ENCODE measurements around the gene CENPB.
A peak's percentile ranks its signal among the peaks of the same experiment; 100 is the strongest.

Gene CENPB

DNA sequence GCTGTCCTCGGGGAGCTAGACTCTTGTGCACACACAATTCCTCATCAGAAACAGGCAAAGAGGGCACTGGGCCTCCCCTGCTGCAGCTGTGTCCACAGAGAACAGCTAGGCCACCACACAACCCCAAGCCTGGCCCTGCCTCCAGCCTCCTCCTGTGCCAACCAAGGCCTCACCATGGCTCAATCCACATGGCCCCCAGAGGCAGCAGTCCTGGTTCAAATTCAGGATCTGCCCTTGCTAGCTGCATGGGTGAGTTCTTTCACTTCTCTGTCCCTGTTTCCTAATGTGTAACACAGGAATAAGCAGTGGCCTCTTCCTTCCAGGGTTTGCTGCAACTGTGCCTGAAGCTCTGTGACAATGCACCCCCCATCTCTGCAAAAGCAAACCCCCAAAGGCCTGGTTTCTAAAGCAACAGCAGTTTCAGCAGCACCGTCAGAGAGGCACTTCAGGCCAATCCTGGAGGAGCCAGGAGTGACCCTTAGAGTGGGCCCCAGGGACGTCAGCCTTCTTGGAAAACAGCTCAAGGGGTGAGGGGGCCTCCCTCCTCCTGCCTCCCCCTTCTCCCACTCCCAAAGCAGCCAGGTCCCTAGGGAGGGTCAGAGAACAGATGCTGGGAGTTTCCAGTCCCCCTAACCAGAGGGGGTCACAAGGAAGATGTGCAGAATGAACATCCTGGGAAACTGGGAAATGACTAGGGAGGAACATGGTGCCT is 21.2 kb downstream of the CENPB start:
- DNase-seq, result no peak

DNA sequence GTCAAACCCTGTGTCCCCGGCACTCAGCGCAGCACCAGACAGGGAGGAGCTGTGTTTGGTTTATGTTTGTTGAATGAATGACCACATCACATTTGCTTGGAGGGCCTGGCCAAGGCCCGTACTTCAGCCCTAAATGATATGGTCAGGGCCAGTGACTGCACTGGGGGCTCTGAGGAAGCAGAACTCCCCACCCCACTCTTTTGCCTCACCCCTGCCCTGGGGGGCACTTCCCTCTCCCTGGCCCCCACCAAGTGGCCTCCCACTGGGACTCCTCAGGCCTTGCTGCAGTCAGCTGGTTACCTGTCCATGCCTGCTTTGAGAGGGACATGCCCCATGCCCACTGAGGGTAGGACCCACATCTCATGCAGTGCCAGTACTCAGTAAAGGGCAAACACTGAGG is 21.9 kb downstream of the CENPB start:
- no peak for DNase-seq

DNA sequence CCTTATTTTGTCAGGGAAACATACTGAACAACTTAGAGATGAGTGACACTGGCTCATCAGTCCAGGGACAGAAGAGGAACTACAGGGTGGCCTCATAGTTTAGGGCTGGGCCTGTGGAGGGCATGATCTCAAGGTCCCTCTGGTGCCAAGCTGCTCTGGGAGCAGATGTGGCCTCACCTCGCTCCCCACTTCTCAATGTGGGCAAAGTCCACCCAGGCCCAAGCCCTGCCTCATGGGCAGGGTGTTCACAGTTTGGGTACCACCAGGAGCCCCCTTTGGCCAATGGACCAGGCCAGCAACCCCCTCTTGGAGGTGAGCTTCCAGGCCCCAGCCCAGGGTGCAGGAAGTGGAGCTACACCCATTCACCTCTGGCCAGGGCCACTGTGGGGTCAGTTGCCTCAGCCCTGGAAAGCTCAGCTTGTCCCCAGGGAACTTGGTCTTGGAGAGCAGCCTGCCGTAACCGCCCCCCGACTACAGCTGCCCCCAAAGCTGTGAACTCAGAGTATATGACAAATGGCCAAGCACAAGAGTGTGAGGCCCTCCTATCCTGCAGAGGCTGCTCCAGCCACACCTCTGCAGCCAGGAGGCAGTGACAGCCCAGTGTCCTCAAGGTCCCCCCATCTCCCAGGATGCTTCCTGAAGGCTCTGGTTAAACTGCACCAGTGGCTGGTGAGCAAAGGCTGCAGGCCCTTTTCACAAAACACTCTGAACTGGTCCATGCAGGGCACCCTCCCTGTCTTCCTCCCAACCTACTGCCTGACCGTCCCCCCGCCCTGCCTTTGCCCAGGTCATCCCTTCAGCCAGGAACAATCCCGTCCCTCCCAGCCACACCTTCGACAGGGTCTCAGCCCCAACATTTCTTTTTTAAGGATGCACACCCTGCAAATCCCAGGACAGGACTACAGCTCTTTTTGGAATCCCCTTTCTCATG is 22.6 kb downstream of the CENPB start:
- DNase-seq, result no peak

DNA sequence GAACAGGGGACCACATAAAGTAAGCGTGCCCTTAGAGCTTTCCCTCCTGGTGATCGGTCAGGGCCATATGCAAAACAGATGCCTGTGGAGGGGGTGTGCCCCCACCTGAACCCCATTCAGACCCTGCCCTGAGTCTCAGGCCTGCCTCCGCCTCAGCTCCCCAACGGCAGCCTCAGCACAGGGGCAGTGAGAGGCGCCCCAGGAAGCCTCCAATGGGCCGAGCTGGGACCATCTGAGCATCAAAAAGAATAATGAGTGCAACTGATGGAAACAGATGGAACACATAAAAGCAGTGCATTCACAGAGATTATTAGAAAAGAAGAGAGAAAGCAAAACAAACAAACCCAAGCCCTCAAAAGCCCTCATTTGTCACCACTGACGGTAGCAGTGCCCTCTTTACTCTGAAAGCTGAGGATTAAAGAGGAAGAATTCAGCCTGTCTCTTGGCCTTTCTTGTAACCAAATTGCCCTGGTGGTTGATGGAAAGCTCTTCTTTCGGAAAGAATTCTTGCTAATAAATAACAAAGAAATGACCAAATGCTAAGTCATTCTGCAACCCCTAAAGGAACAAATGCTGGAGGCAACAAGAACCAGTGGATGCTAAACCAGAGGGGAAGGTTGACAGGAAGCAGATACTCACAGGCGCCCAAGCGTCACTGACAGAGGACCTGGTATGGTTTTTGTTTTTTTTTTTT is 25.7 kb downstream of the CENPB start:
- no peak for DNase-seq

DNA sequence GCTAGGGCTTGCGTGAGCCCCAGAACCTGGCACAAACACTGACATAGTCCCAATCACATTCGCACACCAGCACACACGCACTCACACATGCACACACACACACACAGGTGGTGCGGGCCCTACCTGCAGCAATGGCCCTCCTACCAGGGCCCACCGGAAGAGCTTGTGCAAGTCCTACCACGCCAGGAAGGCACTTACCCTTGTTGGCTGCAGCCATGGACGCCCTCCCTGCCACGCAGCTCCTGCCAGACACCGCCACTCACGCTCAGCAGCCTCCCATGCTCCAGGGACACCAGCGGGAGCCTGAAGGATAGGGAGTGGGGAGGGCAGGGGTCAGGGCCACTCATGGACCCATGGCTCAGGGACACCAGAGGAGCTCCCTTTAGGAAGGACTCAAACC is 26.7 kb downstream of the CENPB start:
- DNase-seq, result no peak

DNA sequence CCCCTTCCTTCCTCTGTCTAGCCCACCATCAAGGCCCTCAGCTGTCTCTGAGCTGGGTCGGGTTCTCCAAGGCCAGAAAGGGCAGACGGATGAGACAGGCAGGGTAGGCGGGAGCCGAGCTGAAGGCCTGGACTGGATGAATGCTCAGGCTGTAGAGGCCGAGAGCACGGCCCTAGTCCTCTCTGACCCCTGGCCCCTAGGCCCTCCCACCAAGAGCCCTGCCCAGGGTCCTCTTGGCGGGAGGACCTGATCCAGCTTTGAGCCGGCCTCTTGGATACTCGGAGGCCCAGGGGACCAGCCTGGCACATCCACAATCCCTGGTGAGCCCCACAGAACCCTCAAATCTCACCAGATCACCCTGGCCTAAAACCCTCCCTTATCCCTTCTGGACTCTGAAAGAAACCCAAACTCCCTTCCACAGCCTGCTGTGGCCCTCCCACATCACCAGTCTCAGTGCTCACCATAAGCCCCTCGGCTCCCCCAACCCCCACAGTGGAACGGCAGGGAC is 27.2 kb downstream of the CENPB start:
- DNase-seq, result no peak

DNA sequence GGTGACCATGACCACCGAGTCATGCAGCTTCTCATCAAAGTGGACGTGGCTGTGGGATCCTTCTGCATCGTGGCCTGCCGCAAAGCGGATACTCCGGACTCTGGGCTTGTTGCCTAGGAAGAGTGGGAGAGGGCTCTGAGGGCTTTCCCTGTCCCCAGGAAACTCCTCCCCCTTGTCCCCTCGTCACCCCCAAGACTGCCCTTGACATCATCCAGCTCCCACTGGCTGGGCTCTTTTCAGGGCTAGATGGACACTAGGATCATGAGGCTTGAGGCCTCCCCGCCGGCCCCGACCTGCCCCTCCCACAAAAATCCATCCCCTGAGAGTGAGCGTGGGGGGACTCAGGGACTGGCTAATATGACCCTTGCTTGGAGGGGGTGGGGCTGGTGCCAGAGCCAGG is 28.0 kb downstream of the CENPB start:
- DNase-seq, result no peak

DNA sequence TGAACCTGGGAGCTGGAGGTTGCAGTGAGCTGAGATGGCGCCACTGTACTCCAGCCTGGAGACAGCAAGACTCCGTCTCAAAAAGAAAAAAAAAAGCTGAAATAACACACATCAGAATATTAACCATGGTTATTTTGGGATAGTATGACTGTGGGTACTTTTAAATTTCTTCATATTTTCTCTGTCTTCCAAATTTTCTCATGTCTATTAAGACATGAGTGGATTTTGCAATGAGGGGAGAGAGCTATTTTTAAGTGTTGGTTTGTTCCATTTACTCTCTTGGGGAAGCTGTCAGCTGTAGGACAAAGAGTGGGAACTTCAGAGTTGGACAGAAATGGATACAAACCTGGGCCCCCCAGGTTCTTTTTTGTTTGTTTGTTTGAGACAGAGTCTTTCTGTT is 29.3 kb downstream of the CENPB start:
- DNase-seq, result no peak

DNA sequence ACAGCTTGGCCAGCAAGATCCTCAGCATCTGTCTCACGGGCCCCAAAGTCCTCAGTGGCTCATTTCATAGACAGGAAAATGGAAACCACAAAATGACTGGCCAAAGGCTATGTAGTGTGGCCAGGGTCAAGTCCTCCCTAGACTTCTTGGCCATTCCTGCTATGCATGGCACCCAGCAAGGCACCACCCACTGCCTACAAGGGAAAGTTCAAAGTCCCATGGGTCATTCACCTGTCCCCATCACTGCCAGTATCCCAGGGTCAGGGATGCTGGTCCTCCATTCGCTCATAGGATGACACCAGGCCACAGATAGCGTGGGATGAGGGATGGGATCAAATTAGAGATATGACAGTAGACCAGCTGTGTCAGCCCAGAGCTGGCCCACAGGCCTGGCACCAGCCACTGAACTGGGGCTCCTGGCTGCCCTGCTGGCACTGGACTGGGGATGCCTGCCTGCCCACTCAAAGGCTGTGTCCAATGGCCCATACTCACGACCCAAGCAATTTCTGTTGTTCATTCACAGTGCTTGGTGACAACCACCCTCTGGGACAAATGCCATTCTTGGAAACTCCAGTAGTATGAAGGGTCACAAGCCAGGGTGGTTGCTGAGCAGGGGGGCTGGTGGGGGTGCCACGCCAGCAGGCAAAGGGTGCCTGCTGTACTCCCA is 30.6 kb downstream of the CENPB start:
- no peak for DNase-seq

DNA sequence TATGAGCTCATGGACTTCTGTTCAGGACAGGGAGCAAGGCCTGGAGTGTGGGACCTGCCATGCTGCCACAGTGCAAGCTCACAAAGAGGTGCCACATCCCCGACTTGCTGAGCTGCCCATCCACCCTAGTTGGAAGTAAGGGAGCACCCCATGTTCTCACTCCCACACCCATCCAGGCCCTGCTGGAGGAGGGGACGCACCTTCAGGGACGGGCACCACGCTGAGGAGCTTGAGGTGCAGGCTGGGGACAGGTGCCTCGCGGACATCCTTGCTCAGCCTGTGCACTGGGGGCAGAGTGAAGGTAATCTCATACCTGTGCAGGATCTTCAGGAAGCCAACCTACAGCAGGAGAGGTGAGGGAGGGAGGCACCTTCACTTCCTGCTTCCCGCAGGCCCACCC is 31.3 kb downstream of the CENPB start:
- DNase-seq, result no peak

DNA sequence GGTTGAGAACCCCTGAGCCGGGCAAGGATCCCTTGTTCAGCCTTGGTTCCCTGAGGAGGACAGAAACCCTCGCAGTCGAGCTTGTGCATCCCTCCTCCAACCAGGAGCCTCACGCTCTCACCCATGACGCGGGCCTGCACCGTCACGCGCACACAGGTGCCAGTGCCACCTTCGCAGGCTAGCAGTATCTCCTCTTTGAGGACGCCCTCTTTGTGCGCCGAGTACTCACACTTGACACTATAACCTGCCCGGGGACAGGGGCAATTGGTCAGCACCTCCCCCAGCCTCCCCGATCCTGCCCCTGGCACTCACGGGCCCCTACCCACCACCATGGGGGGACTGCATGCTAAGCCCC is 32.3 kb downstream of the CENPB start:
- no peak for DNase-seq

DNA sequence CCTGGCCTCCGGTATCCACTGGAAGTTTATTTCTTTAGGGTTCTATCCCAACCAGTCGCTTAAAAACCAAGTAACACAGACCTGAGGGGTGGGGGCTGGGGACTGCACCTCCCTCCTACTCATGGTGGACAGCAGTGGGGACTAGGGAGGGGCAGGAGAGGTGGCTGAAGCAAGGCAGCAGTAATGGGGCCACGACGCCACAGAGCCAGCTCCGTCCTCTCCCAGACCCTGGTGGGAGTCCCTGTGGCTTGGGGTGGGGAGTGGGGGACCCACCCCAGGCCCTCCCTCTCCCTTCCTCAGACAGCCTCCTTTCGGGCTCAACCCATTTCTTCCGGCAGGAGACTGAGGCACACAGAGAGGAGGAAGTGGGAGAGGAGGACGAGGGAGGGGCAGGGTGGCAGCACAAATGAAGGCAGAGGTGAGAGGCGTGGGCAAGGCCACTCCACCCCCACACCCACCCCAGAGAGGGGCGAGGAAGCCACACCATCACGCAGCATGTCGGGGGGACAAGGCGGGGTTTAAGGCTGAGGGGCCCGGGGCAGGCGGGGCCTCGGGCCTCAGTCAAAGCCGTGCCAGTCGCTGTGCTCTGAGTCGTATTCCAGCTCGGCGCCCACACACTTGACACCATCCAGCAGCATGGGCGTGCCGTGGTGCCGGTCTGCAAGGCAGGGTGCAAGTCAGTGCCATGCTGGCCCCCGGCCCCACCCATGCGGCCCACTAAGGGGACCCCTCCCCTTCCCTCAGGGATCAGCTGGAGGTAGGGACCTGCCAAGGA is 32.9 kb downstream of the CENPB start:
- no peak for DNase-seq

DNA sequence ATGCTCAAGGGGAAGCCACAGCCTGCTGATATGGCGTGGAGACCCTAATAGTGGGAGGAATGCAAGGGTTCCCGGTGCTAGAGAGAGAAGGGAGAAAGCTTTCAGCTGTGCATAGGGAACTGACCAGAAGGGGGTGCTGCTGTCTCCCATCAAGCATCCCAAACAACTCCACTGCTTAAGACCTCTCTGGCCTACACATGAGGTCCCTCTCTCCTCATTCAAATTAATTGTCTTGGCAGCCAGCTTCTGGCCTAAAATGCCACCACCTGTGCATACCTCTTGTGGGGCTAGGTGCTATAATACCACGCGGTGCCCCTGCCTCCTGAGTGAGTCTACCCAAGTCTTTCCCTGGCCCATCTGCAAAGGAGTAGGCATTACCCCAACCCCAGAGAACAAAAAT is 33.4 kb downstream of the CENPB start:
- peak; percentile 61 for DNase-seq

DNA sequence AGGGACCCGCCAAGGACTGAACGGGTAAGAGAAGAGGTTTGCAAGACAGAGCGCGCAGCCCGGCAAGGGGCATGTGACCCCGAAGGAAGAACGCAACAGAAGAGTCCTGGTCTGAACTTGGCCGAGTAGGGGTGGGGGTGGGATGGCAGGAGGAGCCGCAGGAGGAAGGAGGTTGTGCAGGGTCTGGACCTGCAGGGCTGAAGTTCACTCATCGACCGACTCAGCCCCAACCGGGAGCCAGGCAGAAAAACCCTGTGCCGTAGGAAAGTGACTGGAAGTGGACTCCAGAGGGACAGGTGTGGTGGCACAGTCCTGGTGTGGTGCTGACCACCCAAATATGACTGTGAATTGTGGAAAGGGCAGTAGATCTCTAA is 34.2 kb downstream of the CENPB start:
- DNase-seq, result no peak

DNA sequence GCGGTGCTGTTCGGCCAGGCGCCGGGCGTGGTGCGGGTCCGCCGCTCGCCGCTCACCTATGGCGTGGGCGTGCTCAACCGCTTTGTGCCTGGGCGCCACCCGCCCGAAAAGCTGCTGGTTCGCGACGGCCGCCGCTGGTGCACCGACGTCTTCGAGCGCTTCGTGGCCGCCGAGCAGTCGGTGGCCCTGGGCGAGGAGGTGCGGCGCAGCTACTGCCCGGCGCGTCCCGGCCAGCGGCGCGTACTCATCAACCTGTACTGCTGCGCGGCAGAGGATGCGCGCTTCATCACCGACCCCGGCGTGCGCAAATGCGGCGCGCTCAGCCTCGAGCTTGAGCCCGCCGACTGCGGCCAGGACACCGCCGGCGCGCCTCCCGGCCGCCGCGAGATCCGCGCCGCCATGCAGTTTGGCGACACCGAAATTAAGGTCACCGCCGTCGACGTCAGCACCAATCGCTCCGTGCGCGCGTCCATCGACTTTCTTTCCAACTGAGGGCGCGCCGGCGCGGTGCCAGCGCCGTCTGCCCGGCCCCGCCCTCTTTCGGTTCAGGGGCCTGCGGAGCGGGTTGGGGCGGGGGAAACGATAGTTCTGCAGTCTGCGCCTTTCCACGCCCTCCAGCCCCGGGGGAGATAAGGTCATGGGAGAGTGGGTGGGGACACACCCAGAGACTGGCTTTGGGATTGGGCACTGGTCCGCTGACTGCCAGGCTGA is 34.7 kb downstream of the CENPB start:
- peak; percentile 52 for DNase-seq

DNA sequence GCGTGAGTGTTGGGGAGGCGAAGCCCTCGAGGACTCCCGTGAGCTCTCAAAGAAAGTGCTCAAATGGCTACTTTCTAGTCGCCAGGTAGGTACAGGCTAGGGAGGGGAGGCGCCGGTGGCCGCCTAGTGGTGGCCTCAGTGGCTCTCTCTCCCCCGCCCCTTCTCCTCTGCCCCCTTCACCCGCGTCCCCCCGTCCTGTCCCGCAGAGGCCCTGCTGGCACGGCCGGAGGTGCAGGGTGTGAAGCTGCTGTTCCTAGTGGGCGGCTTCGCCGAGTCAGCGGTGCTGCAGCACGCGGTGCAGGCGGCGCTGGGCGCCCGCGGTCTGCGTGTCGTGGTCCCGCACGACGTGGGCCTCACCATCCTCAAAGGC is 35.2 kb downstream of the CENPB start:
- DNase-seq, result no peak

DNA sequence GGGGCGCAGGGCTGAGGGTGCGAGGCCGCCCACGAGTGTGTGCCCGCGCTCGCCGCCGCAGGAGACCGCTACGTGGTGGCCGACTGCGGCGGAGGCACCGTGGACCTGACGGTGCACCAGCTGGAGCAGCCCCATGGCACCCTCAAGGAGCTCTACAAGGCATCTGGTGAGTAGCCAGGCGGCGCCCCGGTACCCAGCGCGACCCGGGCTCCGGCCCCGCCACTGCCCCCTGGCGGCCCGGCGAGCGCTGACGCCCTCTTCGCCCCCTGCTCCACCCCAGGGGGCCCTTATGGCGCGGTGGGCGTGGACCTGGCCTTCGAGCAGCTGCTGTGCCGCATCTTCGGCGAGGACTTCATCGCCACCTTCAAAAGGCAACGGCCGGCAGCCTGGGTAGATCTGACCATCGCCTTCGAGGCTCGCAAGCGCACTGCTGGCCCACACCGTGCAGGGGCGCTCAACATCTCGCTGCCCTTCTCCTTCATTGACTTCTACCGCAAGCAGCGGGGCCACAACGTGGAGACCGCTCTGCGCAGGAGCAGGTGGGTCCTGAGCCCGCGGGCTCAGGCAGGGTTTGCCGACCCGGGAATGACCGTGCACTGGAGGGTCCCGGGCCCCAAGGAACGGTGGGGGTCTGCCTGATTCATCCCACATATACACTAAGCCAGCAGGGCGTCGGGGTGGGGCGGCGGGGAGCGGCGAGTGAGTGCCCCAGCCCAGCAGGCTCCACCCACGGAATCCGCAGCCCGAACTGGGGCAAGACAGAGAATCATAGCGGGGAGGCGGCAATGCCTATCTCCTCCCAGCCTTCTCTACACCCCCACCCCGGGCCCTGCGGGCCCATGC is 36.6 kb downstream of the CENPB start:
- peak; percentile 55 for DNase-seq

DNA sequence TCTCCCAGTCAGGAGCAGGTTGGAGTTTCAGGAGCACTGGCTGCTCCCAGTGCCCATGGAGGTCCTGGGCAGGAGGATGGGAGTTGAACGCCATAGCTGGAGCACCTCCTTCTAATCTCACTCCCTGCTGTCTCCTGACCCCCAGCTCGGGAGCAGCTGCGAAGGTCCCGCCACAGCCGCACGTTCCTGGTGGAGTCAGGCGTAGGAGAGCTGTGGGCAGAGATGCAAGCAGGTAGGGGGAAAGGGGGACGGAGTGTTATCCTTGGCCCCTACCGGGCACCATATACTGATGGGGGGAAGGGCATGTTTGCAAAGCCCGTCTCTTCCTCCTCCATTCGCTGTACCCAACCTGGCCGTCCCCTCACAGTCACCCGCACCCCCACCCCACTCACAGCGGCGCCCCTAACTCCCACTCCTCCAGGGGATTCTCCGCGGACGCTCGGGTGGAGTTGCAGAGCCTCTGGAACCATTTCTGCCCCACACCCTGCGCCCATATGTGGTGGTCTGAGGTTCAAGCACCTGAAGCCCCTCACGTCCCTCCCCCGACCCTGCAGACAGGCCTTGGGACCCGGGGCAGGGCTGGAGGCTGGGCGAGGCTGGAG is 37.4 kb downstream of the CENPB start:
- no peak for DNase-seq

DNA sequence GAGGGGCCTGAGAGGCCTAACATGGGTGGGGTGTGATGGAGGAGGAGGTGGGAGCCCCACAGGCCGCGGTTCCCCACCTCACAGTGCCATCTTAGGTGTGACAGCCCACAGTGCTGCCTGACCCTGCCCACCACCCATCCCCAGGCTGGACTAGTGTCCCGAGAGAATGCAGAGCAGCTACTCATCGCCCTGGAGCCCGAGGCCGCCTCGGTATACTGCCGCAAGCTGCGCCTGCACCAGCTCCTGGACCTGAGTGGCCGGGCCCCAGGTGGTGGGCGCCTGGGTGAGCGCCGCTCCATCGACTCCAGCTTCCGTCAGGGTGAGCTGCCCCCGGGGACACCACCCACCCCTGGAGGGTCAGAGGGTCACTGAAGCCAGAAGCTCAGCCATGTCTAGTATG is 38.5 kb downstream of the CENPB start:
- DNase-seq, result no peak

DNA sequence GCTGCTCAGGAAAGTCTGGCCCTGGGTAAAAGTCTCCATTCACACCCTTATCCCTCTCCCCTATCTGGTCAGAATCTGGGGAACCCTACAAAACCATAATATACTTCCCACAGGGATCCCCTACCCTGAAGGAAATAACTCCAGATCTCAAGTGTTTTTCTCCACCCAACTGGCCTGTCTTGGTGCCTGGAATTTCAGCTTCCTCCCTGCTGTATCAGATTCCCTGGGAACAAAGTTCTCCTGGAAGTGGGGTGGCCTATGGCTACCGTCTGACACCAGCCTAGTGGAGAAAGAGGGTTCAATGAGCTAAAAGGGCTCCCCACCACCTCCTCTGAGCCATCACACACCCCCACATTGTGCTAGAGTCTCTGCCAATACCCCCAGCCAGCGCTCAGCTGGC is 39.1 kb downstream of the CENPB start:
- DNase-seq, result no peak
